C4-2B (cell line): ENCODE measurements around the gene GEN1.

Experiments
- ZFX ChIP-seq: fragments of 450-650 bp; IDR thresholded peaks from 2 replicates; pipeline ENCODE4 v1.6.1; 2017
- TF ChIP-seq, protein P1 (sequence below): fragments of 450-650 bp; conservative IDR thresholded peaks from 2 replicates; pipeline ENCODE4 v1.5.1; 2017; ENCODE audit warnings: mild to moderate bottlenecking

DNA sequence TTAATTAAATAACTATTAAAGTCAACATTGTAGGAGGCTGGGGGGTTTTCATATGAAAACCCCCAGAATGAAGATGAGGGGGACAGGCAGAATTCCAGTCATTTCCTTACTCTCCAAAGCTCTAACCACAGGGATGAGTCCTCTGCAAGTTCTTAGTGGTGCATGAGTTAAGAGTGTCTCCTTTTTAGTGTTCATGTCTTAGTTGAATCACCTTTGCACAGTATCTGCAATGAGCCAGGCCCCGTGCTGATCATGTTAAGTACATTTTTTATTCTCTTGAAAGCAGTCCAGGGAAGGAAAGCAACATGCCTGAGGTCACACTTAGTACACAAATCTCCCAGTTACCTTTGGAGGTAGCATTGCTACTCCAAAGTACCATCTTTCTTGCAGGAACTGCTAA is 36.6 kb downstream of the GEN1 start:
- TF ChIP-seq, protein P1, sequence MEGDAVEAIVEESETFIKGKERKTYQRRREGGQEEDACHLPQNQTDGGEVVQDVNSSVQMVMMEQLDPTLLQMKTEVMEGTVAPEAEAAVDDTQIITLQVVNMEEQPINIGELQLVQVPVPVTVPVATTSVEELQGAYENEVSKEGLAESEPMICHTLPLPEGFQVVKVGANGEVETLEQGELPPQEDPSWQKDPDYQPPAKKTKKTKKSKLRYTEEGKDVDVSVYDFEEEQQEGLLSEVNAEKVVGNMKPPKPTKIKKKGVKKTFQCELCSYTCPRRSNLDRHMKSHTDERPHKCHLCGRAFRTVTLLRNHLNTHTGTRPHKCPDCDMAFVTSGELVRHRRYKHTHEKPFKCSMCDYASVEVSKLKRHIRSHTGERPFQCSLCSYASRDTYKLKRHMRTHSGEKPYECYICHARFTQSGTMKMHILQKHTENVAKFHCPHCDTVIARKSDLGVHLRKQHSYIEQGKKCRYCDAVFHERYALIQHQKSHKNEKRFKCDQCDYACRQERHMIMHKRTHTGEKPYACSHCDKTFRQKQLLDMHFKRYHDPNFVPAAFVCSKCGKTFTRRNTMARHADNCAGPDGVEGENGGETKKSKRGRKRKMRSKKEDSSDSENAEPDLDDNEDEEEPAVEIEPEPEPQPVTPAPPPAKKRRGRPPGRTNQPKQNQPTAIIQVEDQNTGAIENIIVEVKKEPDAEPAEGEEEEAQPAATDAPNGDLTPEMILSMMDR = no peak
- no peak for TF ChIP-seq ZFX
